Stimulated activated naive CD4-positive, alpha-beta T cell (primary cell): ENCODE data around the gene DIPK2A.
A peak's percentile ranks its signal among the peaks of the same experiment; 100 is the strongest.

ENCODE experiments used
- DNase-seq, 6 experiments: peaks; one replicate each; lab custom pipeline; 2025; lab: John Stamatoyannopoulos, UW

Gene DIPK2A

GRCh38 chr3:143974271-143975238, 2.9 kb downstream of the DIPK2A start:
- no peak for DNase-seq

GRCh38 chr3:143975554-143976152, 4.0 kb downstream of the DIPK2A start:
- DNase-seq = peak in 1 of 6 experiments; percentile 9

GRCh38 chr3:143977341-143978262, 6.0 kb downstream of the DIPK2A start:
- DNase-seq = no peak

GRCh38 chr3:143978263-143978631, 6.6 kb downstream of the DIPK2A start:
- DNase-seq = no peak

GRCh38 chr3:143979041-143979440, 7.4 kb downstream of the DIPK2A start:
- no peak for DNase-seq

GRCh38 chr3:143979813-143980212, 8.2 kb downstream of the DIPK2A start:
- DNase-seq = no peak

- no peak for DNase-seq
Measured at GRCh38 chr3:143988306-143988705, 16.7 kb downstream of the DIPK2A start.

- no peak for DNase-seq
Measured at GRCh38 chr3:143989461-143989860, 17.8 kb downstream of the DIPK2A start.

- no peak for DNase-seq
Measured at GRCh38 chr3:143991713-143992112, 20.1 kb downstream of the DIPK2A start.

GRCh38 chr3:143998266-143998665, 26.6 kb downstream of the DIPK2A start:
- no peak for DNase-seq

GRCh38 chr3:144003051-144003450, 31.4 kb downstream of the DIPK2A start:
- no peak for DNase-seq

- no peak for DNase-seq
Measured at GRCh38 chr3:144010371-144010770, 38.7 kb downstream of the DIPK2A start.

- no peak for DNase-seq
Measured at GRCh38 chr3:144011251-144011799, 39.7 kb downstream of the DIPK2A start.

GRCh38 chr3:144015133-144015532, 43.5 kb downstream of the DIPK2A start:
- no peak for DNase-seq

GRCh38 chr3:144018776-144019175, 47.2 kb downstream of the DIPK2A start:
- DNase-seq = no peak
